ENCODE measurements around the gene ABCE1. TPM values are rescaled to one million over a fixed set of nuclear protein-coding genes. Genes with fewer than 3 reads are reported as not detected.
A peak's percentile ranks its signal among the peaks of the same experiment; 100 is the strongest.

Gene ABCE1
- total RNA-seq = 106 and 175 TPM in 2 replicates

GRCh38 chr4:145097821-145098674 lies at the start of gene ABCE1, which contains the start of gene ANAPC10:
ABCE1 (plus strand) TSS chr4:145098311; CDS start chr4:145104413, 6,102 bp downstream.
ANAPC10 (minus strand) TSS chr4:145098196; CDS start chr4:145096099, 2,097 bp downstream.
- TF ChIP-seq CTCF (IDR thresholded peaks at IDR 0.05; ENCODE audit: insufficient read depth, low read depth, low read length) = peak; percentile 47
- peak within 1 kb of the TSS; percentile 87 for H3K4me3 ChIP-seq (ENCODE audit: low read depth, low read length)
- DNase-seq (ENCODE audit: low read depth) = peak; percentile 99

- peak; percentile 21 for DNase-seq (ENCODE audit: low read depth)
- no peak overlapping the region for H3K4me3 ChIP-seq (ENCODE audit: low read depth, low read length)
- TF ChIP-seq CTCF (IDR thresholded peaks at IDR 0.05; ENCODE audit: insufficient read depth, low read depth, low read length) = no peak
These were observed 49.3 kb upstream of the ABCE1 start for GRCh38 chr4:145048817-145049216.

- DNase-seq (ENCODE audit: low read depth) = no peak
- no peak for TF ChIP-seq CTCF (IDR thresholded peaks at IDR 0.05; ENCODE audit: insufficient read depth, low read depth, low read length)
These were observed 48.9 kb upstream of the ABCE1 start for GRCh38 chr4:145049241-145049640.

GRCh38 chr4:145055533-145056257 lies 42.4 kb upstream of the ABCE1 start:
- no peak for TF ChIP-seq CTCF (IDR thresholded peaks at IDR 0.05; ENCODE audit: insufficient read depth, low read depth, low read length)
- no peak for DNase-seq (ENCODE audit: low read depth)
- no peak overlapping the region for H3K4me3 ChIP-seq (ENCODE audit: low read depth, low read length)

More at GRCh38 chr4:145049241-145049640, 48.9 kb upstream of the ABCE1 start:
- no peak overlapping the region for H3K4me3 ChIP-seq (ENCODE audit: low read depth, low read length)

GRCh38 chr4:145056325-145057130 lies 41.6 kb upstream of the ABCE1 start:
- no peak for TF ChIP-seq CTCF (IDR thresholded peaks at IDR 0.05; ENCODE audit: insufficient read depth, low read depth, low read length)
- no peak overlapping the region for H3K4me3 ChIP-seq (ENCODE audit: low read depth, low read length)
- no peak for DNase-seq (ENCODE audit: low read depth)

- H3K4me3 ChIP-seq (ENCODE audit: low read depth, low read length) = no peak overlapping the region
- no peak for TF ChIP-seq CTCF (IDR thresholded peaks at IDR 0.05; ENCODE audit: insufficient read depth, low read depth, low read length)
- no peak for DNase-seq (ENCODE audit: low read depth)
These were observed 39.9 kb upstream of the ABCE1 start for GRCh38 chr4:145058256-145058655.

All from fibroblast of villous mesenchyme (primary cell).